Adrenal gland (tissue), 5 donors: ENCODE measurements around the gene POTEB3.
"Not testable (repeated sequence)": the region's sequence is repeated elsewhere in the genome, so short reads cannot be mapped to it uniquely, and the experiment has no call there.

Experiments
- CTCF ChIP-seq, 6 experiments: fragments of 450-650 bp in 4 of 6; fragments of 200-600 bp in 2 of 6; sonication (generic) in 1 of 6; IDR thresholded peaks; 1 replicate in 5 of 6; 2 replicates in 1 of 6; pipeline versions ENCODE4 v1.5.1 to v1.8.0; 2016 to 2021; ENCODE audit warnings: antibody characterized with exemption in 6 of 6, mild to moderate bottlenecking in 2 of 6, moderate library complexity in 1 of 6
- POLR2A ChIP-seq, 2 donors: fragments of 450-650 bp; IDR thresholded peaks; one replicate each; pipeline ENCODE4 v1.6.1; 2017; ENCODE audit warnings: antibody characterized with exemption in 2 of 2, mild to moderate bottlenecking in 2 of 2, moderate library complexity in 1 of 2
- donor health status: DM: no; HTN: no; CAD: no.

GRCh38 chr15:21373682-21374081 is 66.6 kb downstream of the POTEB3 start:
- not testable (repeated sequence) for TF ChIP-seq CTCF, POLR2A (IDR thresholded peaks at IDR 0.05)
